Uterus (tissue), 2 donors: ENCODE results near the gene NEB.

Experiments used
- POLR2A ChIP-seq, 2 donors: fragments of 450-650 bp; IDR thresholded peaks; one replicate each; pipeline ENCODE4 v1.6.1; 2016; ENCODE audit warnings: antibody characterized with exemption in 2 of 2, mild to moderate bottlenecking in 1 of 2, moderate library complexity in 1 of 2
- TF ChIP-seq, protein P1 (sequence below), 4 experiments: fragments of 200-600 bp in 2 of 4; fragments of 450-650 bp in 2 of 4; sonication (generic) in 2 of 4; IDR thresholded peaks; one replicate each; pipeline ENCODE4 v1.5.1; 2016 to 2019; ENCODE audit warnings: antibody characterized with exemption in 4 of 4, mild to moderate bottlenecking in 2 of 4, moderate library complexity in 1 of 4

- TF ChIP-seq, protein P1, sequence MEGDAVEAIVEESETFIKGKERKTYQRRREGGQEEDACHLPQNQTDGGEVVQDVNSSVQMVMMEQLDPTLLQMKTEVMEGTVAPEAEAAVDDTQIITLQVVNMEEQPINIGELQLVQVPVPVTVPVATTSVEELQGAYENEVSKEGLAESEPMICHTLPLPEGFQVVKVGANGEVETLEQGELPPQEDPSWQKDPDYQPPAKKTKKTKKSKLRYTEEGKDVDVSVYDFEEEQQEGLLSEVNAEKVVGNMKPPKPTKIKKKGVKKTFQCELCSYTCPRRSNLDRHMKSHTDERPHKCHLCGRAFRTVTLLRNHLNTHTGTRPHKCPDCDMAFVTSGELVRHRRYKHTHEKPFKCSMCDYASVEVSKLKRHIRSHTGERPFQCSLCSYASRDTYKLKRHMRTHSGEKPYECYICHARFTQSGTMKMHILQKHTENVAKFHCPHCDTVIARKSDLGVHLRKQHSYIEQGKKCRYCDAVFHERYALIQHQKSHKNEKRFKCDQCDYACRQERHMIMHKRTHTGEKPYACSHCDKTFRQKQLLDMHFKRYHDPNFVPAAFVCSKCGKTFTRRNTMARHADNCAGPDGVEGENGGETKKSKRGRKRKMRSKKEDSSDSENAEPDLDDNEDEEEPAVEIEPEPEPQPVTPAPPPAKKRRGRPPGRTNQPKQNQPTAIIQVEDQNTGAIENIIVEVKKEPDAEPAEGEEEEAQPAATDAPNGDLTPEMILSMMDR (IDR thresholded peaks at IDR 0.05) = no peak
- TF ChIP-seq POLR2A (IDR thresholded peaks at IDR 0.05) = no peak
Observed at GRCh38 chr2:151438506-151438905, 295.8 kb downstream of the NEB start.
